Activated T-cell treated with anti-CD3 and anti-CD28 coated beads for 1 hour (primary cell): Measurements from ENCODE around the gene PIGP.
"Not testable (repeated sequence)": the region's sequence is repeated elsewhere in the genome, so short reads cannot be mapped to it uniquely, and the experiment has no call there.

Source experiments
- DNase-seq: peaks from one replicate; pipeline ENCODE4 v3.0.0-alpha.2; 2020; ENCODE audit warnings: low read depth

The PIGP gene

GRCh38 chr21:37041706-37042271 is 31.1 kb downstream of the PIGP start:
- DNase-seq = no peak

- DNase-seq = no peak
Measured at GRCh38 chr21:37040212-37040611, 32.7 kb downstream of the PIGP start.

- no peak for DNase-seq
Measured at GRCh38 chr21:37039411-37040075, 33.3 kb downstream of the PIGP start.

- no peak for DNase-seq
Measured at GRCh38 chr21:37036177-37036576, 36.7 kb downstream of the PIGP start.

GRCh38 chr21:37034394-37034793 is 38.5 kb downstream of the PIGP start:
- DNase-seq = not testable (repeated sequence)

GRCh38 chr21:37032877-37033471 is 39.9 kb downstream of the PIGP start:
- DNase-seq = no peak

- no peak for DNase-seq
Measured at GRCh38 chr21:37032293-37032692, 40.6 kb downstream of the PIGP start.

GRCh38 chr21:37030864-37031263 is 42.0 kb downstream of the PIGP start:
- DNase-seq = no peak

- DNase-seq = no peak
Measured at GRCh38 chr21:37028570-37028969, 44.3 kb downstream of the PIGP start.

- no peak for DNase-seq
Measured at GRCh38 chr21:37026499-37026898, 46.4 kb downstream of the PIGP start.

GRCh38 chr21:37017951-37018679 is 54.8 kb downstream of the PIGP start:
- no peak for DNase-seq
